HG03460 (cell line): ENCODE results near the gene PTH2.
"Not testable (repeated sequence)": the region's sequence is repeated elsewhere in the genome, so short reads cannot be mapped to it uniquely, and the experiment has no call there.

Source experiments
- ATAC-seq: cut with Tn5 transposase; IDR thresholded peaks from one replicate; pipeline ENCODE4 v1.9.1; 2021; ENCODE audit not compliant: unreplicated experiment

The PTH2 gene, protein sequence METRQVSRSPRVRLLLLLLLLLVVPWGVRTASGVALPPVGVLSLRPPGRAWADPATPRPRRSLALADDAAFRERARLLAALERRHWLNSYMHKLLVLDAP

DNA sequence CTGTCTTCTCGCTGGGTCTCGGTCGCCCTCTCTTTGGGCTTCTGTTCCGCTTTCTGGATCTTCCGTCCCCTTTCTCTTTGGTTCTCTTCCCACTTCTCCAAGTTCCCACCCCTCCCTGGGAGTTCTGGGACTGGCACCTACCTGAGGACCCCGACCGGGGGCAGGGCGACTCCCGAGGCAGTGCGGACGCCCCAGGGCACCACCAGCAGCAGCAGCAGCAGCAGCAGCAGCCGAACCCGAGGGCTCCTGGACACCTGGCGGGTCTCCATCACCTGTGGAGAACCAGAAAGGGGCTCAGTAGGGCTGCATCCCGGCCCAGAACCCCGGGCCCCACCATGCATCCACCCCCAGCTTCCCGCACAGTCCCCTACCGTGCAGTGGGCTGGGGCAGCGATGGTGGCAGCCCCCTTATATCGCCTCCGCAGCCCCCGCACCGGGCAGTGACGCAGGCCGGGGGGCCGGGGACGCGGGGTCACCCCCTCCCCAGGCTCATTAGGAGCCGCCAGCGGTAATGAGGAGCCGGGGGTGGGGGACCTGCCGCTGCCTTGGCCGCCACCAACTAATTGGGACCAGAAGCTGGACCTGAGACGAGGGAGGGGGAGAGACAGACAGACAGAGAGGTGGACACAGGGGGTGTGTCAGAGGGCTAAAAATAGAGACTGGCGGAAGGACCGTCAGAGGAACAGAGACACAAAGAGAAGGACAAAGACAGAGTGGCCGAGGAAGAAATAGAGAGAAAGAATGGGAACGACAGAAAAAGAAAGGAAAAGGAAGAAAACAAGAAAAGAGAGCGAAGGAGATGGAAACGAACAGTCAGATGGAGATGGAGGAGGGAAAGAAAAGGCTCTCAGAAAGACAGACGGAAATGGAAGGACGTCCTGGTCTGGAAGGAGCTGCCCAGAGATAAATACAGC is at the start of gene PTH2:
PTH2 (minus strand) TSS at position 371 of the 914 bp plus-strand sequence; CDS start at position 269, 102 bp downstream.
- ATAC-seq = no peak

DNA sequence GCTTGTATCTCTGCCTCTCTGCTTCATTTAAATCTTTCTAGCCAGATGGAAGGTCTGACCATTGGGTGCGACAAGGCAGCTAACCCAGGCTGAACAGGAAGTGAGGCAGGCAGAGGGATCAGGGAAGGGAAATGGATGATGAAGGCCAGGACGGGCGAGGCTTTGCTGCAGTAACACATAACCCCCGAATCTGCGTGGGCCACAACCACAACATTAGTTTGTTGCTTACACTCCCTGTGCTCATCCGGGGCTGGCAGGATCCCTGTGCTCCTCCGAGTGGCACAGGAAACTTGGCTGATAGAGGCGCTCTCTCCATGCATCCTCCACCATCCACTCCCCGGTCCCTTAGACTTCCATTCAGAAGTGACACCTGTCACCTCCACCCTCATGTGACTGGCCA is 49.7 kb upstream of the PTH2 start:
- no peak for ATAC-seq

DNA sequence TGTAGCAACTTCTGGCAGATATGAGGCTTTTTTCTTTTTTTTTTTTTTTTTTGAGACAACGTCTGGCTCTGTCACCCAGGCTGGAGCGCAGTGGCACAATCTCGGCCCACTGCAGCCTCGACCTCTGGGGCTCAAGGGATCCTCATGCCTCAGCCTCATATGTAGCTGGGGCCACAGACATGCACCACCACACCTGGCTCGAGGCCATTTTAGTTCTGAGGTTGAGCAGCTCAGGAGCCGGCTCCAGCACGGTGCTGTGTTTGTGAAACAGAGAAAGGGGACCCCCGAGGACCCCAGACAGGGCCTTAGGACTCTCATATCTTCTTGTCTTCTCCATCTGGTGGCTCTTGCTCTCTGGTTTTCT is 47.4 kb upstream of the PTH2 start:
- ATAC-seq = no peak

DNA sequence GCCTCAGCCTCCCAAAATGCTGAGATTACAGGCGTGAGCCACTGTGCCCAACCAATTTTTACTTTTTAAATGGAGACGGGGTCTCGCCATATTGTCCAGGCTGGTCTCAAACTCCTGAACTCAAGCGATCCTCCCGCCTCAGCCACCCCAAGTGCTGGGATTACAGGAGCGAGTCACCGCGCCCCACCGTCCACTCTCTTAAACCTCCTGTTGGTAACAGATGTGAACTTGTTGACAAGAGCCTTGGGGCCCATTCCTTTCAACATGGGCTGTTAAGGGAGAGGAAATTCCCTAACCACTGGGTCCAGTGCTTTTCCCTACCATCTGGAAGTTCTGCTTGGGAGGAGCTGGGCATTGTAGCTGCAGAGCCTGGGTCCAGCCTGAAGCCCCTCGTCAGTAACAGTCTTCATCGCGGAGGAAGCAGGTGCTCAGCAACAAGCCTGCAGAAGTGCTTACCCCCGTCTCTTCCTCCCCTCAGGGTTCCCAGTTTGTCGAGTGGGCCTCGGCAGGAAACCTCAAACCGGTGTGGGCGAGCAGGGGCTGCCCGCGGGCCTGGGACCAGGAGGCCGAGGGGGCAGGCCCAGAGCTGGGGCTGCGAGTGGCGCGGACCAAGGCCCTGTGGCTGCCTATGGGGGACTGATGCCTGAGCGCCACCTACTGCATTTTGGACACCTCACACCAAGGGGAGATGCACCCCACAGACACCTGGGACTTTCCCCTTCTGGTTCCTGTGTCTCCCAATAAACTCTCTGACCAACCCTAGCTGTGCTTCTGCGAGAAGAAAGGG is 46.8 kb upstream of the PTH2 start:
- ATAC-seq = peak; percentile 47

DNA sequence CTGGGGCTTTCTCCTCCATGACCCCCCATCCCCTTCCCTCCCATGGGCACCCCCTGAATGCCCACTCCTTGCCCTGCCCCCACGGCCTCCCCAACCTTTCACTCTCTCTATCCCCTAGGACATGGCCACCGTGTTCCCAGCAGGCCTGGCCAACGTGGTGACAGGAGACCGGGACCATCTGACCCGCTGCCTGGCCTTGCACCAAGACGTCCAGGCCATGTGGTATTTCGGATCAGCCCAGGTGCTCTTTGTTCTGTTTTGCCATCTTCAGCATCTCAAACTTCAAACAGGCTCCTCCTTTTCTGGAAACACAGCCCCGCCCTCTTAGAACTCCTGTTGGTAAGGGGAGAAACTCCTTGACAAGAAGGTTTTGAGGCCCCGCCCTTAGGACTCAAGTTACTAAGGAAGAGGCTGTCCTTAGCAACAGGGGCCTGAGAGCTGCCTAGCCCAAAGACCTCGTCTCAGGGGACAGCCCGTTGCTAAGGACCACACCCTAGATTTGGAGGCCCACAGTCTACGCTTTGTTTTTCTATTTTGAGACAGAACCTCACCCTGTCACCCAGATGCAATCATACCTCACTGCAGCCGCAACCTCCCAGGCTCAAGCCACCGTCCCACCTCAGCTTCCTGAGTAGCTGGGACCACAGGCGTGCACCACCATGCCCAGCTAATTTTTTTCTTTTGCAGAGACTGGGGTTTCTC is 45.7 kb upstream of the PTH2 start:
- ATAC-seq = peak; percentile 56

DNA sequence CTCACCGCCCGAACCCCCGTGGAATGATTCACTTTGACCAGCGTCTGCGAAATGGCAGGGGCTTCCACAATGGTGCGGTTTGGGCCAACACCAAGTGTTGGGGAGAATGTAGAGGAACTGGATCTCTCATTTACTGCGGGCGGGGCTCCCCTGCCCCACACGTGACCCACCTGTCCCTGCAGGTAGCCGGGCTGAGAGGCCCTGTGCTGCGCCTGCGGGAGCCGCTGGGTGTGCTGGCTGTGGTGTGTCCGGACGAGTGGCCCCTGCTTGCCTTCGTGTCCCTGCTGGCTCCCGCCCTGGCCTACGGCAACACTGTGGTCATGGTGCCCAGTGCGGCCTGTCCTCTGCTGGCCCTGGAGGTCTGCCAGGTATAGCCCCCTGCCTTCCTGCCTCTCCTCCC is 45.0 kb upstream of the PTH2 start:
- ATAC-seq = no peak

DNA sequence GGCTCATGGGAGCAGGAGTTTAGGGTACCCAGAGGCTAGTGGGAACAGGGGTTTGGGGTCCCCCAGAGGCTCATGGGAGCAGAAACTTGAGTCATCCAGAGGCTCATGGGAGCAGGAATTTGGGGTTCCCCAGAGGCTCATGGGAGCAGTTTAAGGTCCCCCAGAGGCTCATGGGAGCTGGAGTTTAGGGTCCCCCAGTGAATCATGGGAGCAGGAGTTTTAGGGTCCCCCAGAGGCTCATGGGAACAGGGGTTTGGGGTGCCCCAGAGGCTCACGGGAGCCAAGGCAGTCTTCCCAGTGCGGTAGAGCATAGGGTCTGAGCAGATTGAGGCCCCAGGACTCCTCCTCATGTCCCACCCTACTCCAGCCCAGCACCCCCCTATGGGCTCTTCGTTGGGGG is 42.1 kb upstream of the PTH2 start:
- no peak for ATAC-seq

DNA sequence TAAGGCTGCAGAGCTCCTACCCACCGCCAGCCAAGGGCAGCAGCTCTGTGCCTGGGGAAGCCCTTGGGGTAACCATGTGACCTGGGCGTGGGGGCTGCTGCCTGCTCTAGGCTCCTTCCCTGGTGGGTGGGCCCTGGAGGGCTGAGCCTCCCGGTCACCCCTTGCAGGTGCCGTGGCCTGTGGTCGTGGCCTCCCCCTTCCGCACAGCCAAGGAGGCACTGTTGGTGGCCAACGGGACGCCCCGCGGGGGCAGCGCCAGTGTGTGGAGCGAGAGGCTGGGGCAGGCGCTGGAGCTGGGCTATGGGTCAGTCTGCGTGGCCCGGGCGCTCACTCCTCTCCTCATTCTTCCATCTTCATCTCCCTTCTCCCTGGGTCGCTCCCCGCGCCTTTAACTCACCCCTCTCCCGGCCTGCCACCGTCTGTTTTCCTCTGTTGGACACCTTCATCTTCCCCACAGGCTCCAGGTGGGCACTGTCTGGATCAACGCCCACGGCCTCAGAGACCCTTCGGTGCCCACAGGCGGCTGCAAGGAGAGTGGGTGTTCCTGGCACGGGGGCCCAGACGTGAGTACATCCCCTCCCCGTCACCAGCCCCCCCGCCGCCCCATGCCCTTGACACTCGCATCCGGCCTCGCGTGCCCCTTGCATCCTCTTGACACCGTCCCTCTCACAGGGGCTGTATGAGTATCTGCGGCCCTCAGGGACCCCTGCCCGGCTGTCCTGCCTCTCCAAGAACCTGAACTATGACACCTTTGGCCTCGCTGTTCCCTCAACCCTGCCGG is 40.9 kb upstream of the PTH2 start:
- no peak for ATAC-seq

DNA sequence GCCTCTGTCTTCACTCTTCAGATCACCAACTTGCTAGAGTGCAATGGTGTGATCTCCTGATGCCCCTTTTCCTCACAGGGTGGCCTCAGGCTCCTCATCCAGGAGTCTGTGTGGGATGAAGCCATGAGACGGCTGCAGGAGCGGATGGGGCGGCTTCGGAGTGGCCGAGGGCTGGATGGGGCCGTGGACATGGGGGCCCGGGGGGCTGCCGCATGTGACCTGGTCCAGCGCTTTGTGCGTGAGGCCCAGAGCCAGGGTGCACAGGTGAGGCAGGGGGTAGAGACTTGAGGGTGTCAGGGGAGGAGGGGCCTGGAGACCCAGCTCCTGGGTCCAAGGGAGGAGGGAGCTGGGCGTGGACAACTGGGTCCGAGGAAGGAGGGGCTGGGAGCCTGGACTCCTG is 39.3 kb upstream of the PTH2 start:
- ATAC-seq = no peak

DNA sequence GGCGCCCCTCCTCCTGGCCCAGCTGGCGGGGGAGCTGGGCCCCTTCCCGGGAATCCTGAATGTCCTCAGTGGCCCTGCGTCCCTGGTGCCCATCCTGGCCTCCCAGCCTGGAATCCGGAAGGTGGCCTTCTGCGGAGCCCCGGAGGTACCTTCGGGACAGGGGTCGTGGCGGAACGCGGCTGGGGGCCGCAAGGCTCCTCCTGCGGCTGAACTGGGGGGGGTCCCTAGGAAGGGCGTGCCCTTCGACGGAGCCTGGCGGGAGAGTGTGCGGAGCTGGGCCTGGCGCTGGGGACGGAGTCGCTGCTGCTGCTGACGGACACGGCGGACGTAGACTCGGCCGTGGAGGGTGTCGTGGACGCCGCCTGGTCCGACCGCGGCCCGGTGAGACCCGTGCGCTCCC is 38.4 kb upstream of the PTH2 start:
- no peak for ATAC-seq

DNA sequence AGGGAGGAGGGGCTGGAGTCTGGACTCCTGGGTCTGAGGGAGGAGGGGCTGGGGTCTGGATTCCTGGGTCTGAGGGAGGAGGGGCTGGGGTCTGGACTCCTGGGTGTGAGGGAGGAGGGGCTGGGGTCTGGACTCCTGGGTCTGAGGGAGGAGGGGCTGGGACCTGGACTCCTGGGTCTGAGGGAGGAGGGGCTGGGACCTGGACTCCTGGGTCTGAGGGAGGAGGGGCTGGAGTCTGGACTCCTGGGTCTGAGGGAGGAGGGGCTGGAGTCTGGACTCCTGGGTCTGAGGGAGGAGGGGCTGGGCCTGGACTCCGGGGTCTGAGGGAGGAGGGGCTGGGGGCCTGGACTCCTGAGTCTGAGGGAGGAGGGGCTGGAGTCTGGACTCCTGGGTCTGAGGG is 37.9 kb upstream of the PTH2 start:
- not testable (repeated sequence) for ATAC-seq

DNA sequence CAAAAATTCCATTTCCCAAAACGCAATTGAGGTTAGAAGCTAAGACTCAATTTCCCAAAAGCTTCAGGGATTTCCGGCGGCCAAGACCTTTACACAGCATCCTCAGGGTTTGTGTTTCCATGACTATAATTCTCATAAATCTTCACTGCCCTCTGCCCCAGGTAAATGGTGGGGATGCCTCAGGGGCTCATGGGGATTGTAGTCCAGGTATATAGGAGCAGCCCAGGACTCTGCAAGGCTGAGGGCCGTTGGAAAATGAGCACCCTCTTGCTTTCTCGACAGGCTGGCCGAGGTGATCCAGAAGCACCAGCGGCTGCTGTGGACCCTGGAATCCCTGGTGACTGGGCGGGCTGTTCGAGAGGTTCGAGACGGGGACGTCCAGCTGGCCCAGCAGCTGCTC is 36.1 kb upstream of the PTH2 start:
- ATAC-seq = no peak

DNA sequence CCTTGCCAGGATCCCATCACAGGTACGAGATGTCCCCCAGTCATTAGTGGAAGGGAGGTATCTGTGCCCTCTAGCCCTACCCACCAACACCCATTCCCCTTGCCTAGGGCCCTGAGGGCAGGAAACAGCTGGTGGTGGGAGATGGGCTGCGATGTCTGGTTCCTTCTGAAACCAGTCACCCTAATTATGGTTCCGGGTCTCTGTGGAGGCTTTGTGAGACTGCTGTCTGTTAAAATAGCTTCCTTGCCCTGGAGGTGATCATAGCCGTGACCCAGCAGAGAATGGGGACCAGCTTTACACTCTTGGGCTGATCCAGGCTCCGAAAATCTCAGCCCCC is 35.3 kb upstream of the PTH2 start:
- ATAC-seq = no peak

DNA sequence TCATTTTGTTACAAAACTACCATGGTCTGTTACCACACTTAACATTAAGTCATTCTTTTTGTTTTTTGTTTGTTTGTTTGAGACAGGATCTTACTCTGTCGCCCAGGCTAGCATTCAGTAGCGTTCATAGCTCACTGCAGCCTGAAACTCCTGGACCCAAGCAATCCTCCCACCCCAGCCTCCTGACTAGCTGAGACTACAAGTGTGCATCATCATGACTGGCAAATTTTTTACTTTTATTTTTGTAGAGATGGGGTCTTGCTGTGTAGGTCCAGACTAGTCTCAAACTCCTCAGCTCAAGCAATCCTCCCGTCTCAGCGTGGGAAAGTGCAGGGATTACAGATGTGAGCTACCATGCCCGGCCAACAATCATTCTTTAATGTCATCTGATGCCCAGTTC is 33.1 kb upstream of the PTH2 start:
- ATAC-seq = no peak

DNA sequence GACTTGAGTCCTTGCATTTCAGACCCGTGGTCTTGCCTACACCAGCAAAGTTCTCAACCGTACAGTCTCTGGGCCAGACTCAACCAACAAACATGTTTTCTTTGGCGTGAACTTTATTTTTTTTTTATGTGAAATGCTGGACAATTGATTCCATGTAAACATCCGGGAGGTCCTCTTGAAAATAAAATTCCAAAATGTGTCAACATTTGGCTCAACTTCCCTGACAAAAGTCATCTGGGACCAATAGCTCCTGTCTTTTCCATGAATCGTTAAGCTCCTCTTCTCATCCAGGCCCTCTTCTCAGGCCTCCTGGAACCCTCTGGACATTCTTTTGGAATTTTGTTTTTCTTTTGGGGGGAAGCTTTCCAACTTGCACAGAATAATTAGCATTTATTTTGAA is 32.5 kb upstream of the PTH2 start:
- no peak for ATAC-seq

DNA sequence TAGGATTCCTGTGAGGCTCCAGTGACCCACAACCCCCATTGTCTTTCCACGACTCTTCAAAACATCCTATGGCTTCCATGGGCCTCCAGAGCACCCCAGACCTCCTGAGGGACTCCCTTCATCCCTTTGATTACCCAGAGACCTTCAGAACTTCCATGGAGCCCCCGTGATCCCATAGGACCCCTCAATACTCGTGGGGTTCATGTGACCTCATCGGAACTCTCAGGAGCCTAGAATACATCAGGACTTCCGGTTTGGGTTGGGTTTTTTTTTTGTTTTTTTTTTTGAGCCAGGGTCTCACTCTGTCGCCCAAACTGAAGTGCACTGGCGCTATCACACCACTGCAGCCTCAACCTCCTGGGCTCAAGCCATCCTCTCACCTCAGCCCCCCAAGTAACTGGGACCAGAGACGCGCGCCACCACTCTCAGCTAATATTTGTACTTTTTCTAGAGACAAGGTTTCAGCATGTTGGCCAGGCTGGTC is 30.6 kb upstream of the PTH2 start:
- ATAC-seq = no peak

DNA sequence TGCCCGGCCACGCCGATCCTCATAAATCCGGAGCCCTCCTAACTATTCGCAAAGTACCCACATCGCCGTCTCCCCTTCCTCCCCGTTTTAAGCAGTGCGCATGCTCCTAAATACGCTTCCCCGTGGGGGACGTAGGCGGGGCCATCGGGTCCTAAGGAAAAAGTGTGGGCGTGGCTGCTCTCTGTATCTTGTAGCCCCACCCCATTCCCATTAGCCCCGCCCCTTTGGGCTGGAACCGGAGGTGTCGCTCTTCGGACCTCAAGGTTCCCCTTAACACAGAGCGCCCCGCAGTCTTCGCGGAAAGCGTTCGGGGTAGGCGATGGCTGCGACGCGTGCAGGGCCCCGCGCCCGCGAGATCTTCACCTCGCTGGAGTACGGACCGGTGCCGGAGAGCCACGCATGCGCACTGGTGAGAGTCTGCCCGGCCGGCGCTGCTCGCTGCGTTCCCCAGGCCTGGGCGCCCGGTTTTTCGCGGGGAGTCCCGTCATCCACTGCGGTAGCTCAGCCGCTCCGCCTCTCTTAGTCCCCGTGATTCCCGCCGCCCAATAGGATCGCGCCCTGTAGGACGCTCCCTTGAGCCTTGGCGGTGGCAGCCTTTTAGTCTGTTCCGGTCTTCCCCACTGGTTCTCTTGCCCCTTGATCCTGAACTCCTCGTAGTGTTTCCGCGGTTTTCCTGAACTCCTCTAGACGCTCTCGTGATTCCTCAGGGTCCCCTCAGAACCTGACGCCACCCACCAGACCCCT is 29.9 kb upstream of the PTH2 start, which contains the start of gene ALDH16A1:
ALDH16A1 (plus strand) TSS at position 213 of the 744 bp plus-strand sequence; CDS start at position 320, 107 bp downstream.
- peak; percentile 79 for ATAC-seq

DNA sequence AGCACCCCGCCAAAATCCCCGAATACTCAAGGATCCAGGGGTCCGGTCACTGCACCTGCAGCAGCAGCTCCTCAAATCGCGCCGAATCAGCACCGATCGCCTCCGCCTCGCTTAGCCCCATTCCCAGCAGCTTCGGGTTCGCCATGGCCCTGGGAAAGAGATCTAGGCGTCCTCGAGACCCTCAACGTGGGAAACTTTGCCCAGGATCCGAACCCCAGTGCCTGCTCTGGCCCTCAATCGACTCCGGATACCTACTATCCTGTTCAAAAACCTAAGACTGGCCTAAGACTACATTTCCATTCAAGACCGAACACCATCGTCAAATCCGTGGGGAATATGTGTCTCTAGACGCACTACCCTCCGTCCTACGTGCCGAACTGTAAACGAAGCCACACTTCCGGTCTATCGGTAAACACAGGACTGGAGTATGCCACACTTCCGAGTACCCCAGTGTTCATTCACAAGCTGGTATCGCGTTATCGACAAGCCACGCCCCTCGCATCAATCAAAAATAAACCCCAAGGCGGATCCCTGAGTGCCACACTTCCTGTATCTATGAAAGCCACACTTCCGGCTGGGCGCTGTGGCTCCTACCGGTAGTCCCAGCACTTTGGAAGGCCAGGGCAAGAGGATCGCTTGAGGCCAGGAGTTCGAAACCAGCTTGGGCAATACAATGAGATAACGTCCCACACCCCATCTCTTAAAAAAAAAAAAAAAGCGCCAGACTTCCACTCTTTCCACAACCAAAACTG is 28.4 kb upstream of the PTH2 start, which contains the start of gene PIH1D1:
PIH1D1 (minus strand) TSS at position 385 of the 752 bp plus-strand sequence; CDS start at position 145, 240 bp downstream.
- ATAC-seq = peak; percentile 59

DNA sequence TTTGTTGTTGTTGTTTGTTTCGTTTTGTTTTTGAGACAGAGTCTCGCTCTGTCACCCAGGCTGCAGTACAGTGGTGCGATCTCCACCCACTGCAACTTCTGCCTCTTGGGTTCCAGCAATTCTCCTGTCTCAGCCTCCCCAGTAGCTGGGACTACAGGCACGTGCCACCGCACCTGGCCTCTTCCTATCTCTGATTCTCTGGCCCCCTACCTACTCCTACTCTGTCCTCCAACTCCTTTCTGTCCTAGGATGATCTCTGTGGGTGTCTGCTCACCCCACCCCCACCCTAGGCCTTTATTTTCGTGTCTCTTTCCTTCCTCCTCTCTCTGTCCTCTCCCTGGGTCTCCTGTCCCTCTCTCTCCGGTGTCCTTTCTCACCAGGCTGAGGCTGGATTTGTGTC is 27.2 kb upstream of the PTH2 start:
- no peak for ATAC-seq
